ENCODE results near the gene IKBKE. TPM values are rescaled to one million over a fixed set of nuclear protein-coding genes. Genes with fewer than 3 reads are reported as not detected.

IKBKE gene
- total RNA-seq, 3 donors from 2014 or later, result 14.7 to 17.2 (median 16.1) TPM

GRCh38 chr1:206535853-206536188, 65.5 kb downstream of the IKBKE start:
- ATAC-seq (no peak), DNase-seq (no peak)
- H3K36me3 Mint-ChIP-seq (ENCODE audit: insufficient read depth), result peaks cover 4% of the 10 kb centered on the region
- no peak overlapping the region for H3K4me3 Mint-ChIP-seq
- no peaks in the 10 kb centered on the region for H3K4me1 Mint-ChIP-seq (ENCODE audit: low read depth)
- H3K27me3 Mint-ChIP-seq (ENCODE audit: low read depth), result no peaks in the 10 kb centered on the region
- no peaks in the 10 kb centered on the region for H3K9me3 Mint-ChIP-seq

GRCh38 chr1:206537141-206537540, 66.9 kb downstream of the IKBKE start:
- ATAC-seq (no peak), DNase-seq (no peak)
- Mint-ChIP-seq H3K27me3 (ENCODE audit: low read depth) (no peaks in the 10 kb centered on the region), H3K36me3 (ENCODE audit: insufficient read depth) (peaks cover 4% of the 10 kb centered on the region), H3K4me3 (no peak overlapping the region), H3K4me1 (ENCODE audit: low read depth) (no peaks in the 10 kb centered on the region), H3K9me3 (no peaks in the 10 kb centered on the region)

- Mint-ChIP-seq H3K27me3 (ENCODE audit: low read depth) (no peaks in the 10 kb centered on the region), H3K36me3 (ENCODE audit: insufficient read depth) (peaks cover 4% of the 10 kb centered on the region), H3K4me3 (no peak overlapping the region), H3K4me1 (ENCODE audit: low read depth) (no peaks in the 10 kb centered on the region), H3K9me3 (no peaks in the 10 kb centered on the region)
- ATAC-seq, result peak in 1 of 2 donors; percentile 80
- no peak for DNase-seq
These were observed 68.0 kb downstream of the IKBKE start for GRCh38 chr1:206538086-206538770.

- H3K36me3 Mint-ChIP-seq (ENCODE audit: insufficient read depth), result peaks cover 4% of the 10 kb centered on the region
- no peaks in the 10 kb centered on the region for H3K27me3 Mint-ChIP-seq (ENCODE audit: low read depth)
- no peak for ATAC-seq
- no peaks in the 10 kb centered on the region for H3K4me1 Mint-ChIP-seq (ENCODE audit: low read depth)
- no peak for DNase-seq
- H3K4me3 Mint-ChIP-seq, result no peak overlapping the region
- no peaks in the 10 kb centered on the region for H3K9me3 Mint-ChIP-seq
These were observed 68.8 kb downstream of the IKBKE start for GRCh38 chr1:206538901-206539640.

GRCh38 chr1:206540044-206540780, 69.9 kb downstream of the IKBKE start:
- Mint-ChIP-seq H3K9me3 (no peaks in the 10 kb centered on the region), H3K27me3 (ENCODE audit: low read depth) (no peaks in the 10 kb centered on the region), H3K36me3 (ENCODE audit: insufficient read depth) (peaks cover 4% of the 10 kb centered on the region), H3K4me1 (ENCODE audit: low read depth) (peaks cover 8% of the 10 kb centered on the region), H3K4me3 (no peak overlapping the region)
- ATAC-seq (no peak), DNase-seq (no peak)

- DNase-seq (no peak), ATAC-seq (no peak)
- H3K36me3 Mint-ChIP-seq (ENCODE audit: insufficient read depth), result peaks cover 4% of the 10 kb centered on the region
- H3K27me3 Mint-ChIP-seq (ENCODE audit: low read depth), result no peaks in the 10 kb centered on the region
- no peaks in the 10 kb centered on the region for H3K9me3 Mint-ChIP-seq
- H3K4me3 Mint-ChIP-seq, result no peak overlapping the region
- H3K4me1 Mint-ChIP-seq (ENCODE audit: low read depth), result peaks cover 13% of the 10 kb centered on the region
These were observed 71.1 kb downstream of the IKBKE start for GRCh38 chr1:206541236-206541833.

GRCh38 chr1:206544562-206545257, 74.4 kb downstream of the IKBKE start:
- Mint-ChIP-seq H3K9me3 (no peaks in the 10 kb centered on the region), H3K27me3 (ENCODE audit: low read depth) (no peaks in the 10 kb centered on the region), H3K4me3 (no peak overlapping the region), H3K36me3 (ENCODE audit: insufficient read depth) (no peaks in the 10 kb centered on the region), H3K4me1 (ENCODE audit: low read depth) (peaks cover 15% of the 10 kb centered on the region)
- ATAC-seq (peak; percentile 91 to 93), DNase-seq (peak; percentile 87)

- DNase-seq (no peak), ATAC-seq (no peak)
- Mint-ChIP-seq H3K27me3 (ENCODE audit: low read depth) (no peaks in the 10 kb centered on the region), H3K9me3 (no peaks in the 10 kb centered on the region), H3K4me1 (ENCODE audit: low read depth) (peaks cover 15% of the 10 kb centered on the region), H3K36me3 (ENCODE audit: insufficient read depth) (no peaks in the 10 kb centered on the region), H3K4me3 (no peak overlapping the region)
These were observed 75.1 kb downstream of the IKBKE start for GRCh38 chr1:206545351-206545750.

Other genes starting within 250 kb of the IKBKE start
- gene RASSF5, start 37.1 kb downstream of the IKBKE start, total RNA-seq, result 100 to 1,000 TPM; 179 to 227 (median 216) TPM
- gene EIF2D, start 142.0 kb downstream of the IKBKE start, total RNA-seq, result 10 to 100 TPM; 40.8 to 49.0 (median 41.4) TPM
- gene DYRK3, start 165.1 kb downstream of the IKBKE start, total RNA-seq, result 1 to 10 TPM; 5.3 to 7.7 (median 7.7) TPM
- gene MAPKAPK2, start 214.4 kb downstream of the IKBKE start, total RNA-seq, result 100 to 1,000 TPM in 2 of 3 donors, 10 to 100 TPM in 1; 98.2 to 136 (median 135) TPM

Measured in activated T-cell treated with anti-CD3 and anti-CD28 coated beads, Interleukin-2, amount 50 U/mL, for 4 hours (primary cell).